ENCODE measurements around the gene NCKAP5. TPM values are rescaled to one million over a fixed set of nuclear protein-coding genes. Genes with fewer than 3 reads are reported as not detected.

NCKAP5 gene
- total RNA-seq, 1 donor from 2014 or later = 7.4 TPM

DNA sequence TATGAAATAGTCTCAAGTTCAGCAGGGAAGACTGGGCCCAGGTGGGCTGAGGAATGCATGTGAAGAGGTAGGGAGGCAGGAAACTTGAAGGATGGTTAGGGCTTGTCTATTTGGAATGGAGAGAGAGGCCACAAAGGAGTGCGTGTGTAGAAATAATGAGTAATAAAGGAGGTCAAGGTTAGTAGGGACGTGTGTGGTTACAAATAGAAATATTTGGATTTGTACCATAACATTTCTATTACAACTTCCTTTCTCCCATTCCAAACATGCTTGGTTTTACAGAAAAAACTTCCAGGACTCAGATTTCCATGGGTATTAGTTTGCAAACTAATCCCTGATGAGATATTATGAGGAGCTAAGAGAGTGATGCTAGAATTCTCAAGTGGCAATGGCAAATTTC is 280.6 kb downstream of the NCKAP5 start:
- H3K27me3 Mint-ChIP-seq (ENCODE audit: unreplicated experiment) = no peaks in the 10 kb centered on the region
- no peaks in the 10 kb centered on the region for H3K9me3 Mint-ChIP-seq (ENCODE audit: unreplicated experiment)
- TF ChIP-seq, protein P1, sequence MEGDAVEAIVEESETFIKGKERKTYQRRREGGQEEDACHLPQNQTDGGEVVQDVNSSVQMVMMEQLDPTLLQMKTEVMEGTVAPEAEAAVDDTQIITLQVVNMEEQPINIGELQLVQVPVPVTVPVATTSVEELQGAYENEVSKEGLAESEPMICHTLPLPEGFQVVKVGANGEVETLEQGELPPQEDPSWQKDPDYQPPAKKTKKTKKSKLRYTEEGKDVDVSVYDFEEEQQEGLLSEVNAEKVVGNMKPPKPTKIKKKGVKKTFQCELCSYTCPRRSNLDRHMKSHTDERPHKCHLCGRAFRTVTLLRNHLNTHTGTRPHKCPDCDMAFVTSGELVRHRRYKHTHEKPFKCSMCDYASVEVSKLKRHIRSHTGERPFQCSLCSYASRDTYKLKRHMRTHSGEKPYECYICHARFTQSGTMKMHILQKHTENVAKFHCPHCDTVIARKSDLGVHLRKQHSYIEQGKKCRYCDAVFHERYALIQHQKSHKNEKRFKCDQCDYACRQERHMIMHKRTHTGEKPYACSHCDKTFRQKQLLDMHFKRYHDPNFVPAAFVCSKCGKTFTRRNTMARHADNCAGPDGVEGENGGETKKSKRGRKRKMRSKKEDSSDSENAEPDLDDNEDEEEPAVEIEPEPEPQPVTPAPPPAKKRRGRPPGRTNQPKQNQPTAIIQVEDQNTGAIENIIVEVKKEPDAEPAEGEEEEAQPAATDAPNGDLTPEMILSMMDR (IDR thresholded peaks at IDR 0.05; ENCODE audit: unreplicated experiment) = no peak
- H3K4me1 Mint-ChIP-seq (ENCODE audit: unreplicated experiment) = no peaks in the 10 kb centered on the region
- H3K36me3 Mint-ChIP-seq (ENCODE audit: low read depth, unreplicated experiment) = no peaks in the 10 kb centered on the region
- no peak overlapping the region for H3K4me3 Mint-ChIP-seq (ENCODE audit: unreplicated experiment)
- no peak overlapping the region for H3K27ac Mint-ChIP-seq (ENCODE audit: unreplicated experiment)
- DNase-seq (ENCODE audit: low spot score) = no peak

DNA sequence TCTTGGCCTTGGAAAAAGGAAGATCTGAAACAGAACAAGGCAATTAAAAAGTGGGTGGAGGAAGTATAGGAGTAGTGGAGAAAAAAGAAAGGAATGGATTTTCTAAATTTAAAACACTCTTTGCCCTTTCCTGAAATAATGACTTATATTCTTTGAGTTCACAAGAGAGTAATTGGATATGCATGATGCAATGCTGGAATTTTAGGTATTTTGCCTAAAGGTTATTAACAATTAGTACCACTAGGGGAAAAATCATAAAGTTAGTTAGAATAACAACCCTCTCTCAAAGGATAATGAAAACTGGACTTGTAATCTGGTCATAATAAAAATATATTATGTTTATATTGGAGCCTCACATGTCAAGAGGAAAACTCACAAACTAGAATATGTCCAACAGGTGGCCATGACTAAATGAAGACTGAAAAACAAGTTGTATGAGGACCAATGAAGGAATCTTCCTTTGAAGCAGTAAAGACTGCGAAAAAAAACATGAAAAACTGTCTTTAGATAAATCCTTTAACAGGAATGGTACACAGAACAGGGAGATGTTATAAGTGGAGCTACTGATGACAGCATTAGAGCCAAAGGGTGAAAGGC is 281.8 kb downstream of the NCKAP5 start:
- Mint-ChIP-seq H3K9me3 (ENCODE audit: unreplicated experiment) (no peaks in the 10 kb centered on the region), H3K27ac (ENCODE audit: unreplicated experiment) (no peak overlapping the region), H3K36me3 (ENCODE audit: low read depth, unreplicated experiment) (no peaks in the 10 kb centered on the region), H3K4me3 (ENCODE audit: unreplicated experiment) (no peak overlapping the region), H3K27me3 (ENCODE audit: unreplicated experiment) (no peaks in the 10 kb centered on the region), H3K4me1 (ENCODE audit: unreplicated experiment) (no peaks in the 10 kb centered on the region)
- no peak for DNase-seq (ENCODE audit: low spot score)
- TF ChIP-seq, protein P1 (IDR thresholded peaks at IDR 0.05; ENCODE audit: unreplicated experiment) = no peak

DNA sequence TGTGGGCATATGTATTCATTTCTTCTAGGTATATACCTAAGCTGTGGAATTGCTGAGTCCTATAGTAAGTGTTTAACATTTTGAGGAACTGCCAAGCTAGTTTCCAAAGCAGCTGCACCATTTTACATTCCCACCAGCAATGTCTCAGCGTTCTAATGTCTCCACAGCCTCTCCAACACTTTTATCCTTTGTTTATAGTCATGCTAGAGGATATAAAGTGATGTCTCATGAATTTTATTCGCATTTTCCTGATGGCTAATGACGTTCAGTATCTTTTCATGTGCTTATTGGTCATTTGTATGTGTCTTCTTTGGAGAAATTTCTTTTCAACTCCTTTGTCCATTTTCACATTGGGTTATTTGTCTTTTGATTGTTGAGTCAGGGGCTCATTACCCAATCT is 295.2 kb downstream of the NCKAP5 start:
- Mint-ChIP-seq H3K27ac (ENCODE audit: unreplicated experiment) (no peak overlapping the region), H3K9me3 (ENCODE audit: unreplicated experiment) (no peaks in the 10 kb centered on the region), H3K4me3 (ENCODE audit: unreplicated experiment) (no peak overlapping the region), H3K27me3 (ENCODE audit: unreplicated experiment) (no peaks in the 10 kb centered on the region), H3K36me3 (ENCODE audit: low read depth, unreplicated experiment) (no peaks in the 10 kb centered on the region), H3K4me1 (ENCODE audit: unreplicated experiment) (peaks cover 2% of the 10 kb centered on the region)
- no peak for DNase-seq (ENCODE audit: low spot score)
- TF ChIP-seq, protein P1 (IDR thresholded peaks at IDR 0.05; ENCODE audit: unreplicated experiment) = no peak

DNA sequence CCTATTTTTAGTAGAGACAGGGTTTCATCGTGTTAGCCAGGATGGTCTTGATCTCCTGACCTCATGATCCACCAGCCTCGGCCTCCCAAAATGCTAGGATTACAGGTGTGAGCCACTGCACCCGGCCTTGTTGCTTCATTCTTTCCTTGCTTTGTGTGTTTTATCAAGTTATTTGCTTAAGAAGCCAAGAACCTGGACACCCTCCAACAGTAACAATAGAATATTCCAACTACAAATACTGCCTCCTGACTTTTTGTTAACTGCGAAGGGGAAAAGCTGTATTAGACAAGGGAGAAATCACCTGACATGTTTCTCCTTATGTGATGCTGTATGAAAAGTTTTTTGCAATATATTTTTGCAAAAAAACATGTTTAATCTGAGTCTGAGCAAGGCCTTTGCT is 297.2 kb downstream of the NCKAP5 start:
- Mint-ChIP-seq H3K27ac (ENCODE audit: unreplicated experiment) (no peak overlapping the region), H3K9me3 (ENCODE audit: unreplicated experiment) (no peaks in the 10 kb centered on the region), H3K4me3 (ENCODE audit: unreplicated experiment) (no peak overlapping the region), H3K4me1 (ENCODE audit: unreplicated experiment) (peaks cover 6% of the 10 kb centered on the region), H3K27me3 (ENCODE audit: unreplicated experiment) (peaks cover 1% of the 10 kb centered on the region), H3K36me3 (ENCODE audit: low read depth, unreplicated experiment) (no peaks in the 10 kb centered on the region)
- TF ChIP-seq, protein P1 (IDR thresholded peaks at IDR 0.05; ENCODE audit: unreplicated experiment) = no peak
- DNase-seq (ENCODE audit: low spot score) = no peak

DNA sequence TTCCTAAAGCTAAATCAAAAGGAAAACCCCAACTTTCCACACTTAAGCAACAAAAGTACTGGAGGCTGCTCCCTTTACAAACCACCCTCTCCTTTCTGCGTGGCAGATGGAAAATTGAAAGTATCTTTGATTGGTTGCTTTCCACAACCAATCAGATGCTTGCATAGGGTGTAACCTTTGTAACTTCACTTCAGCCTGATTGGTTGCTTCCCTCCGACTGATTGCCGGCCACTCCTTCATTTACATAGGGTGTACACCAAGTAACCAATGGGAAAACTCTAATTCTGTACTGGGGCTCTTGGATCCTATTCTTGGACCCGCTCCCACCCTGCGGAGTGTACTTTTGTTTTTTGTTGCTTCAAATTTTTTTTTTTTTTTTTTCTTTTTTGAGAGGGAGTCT is 297.7 kb downstream of the NCKAP5 start:
- no peaks in the 10 kb centered on the region for H3K36me3 Mint-ChIP-seq (ENCODE audit: low read depth, unreplicated experiment)
- no peaks in the 10 kb centered on the region for H3K9me3 Mint-ChIP-seq (ENCODE audit: unreplicated experiment)
- no peak overlapping the region for H3K27ac Mint-ChIP-seq (ENCODE audit: unreplicated experiment)
- no peak for DNase-seq (ENCODE audit: low spot score)
- TF ChIP-seq, protein P1 (IDR thresholded peaks at IDR 0.05; ENCODE audit: unreplicated experiment) = no peak
- peaks cover 6% of the 10 kb centered on the region for H3K4me1 Mint-ChIP-seq (ENCODE audit: unreplicated experiment)
- H3K27me3 Mint-ChIP-seq (ENCODE audit: unreplicated experiment) = peaks cover 2% of the 10 kb centered on the region
- H3K4me3 Mint-ChIP-seq (ENCODE audit: unreplicated experiment) = no peak overlapping the region
